GM18951 (cell line): ENCODE measurements around the gene EHBP1.
"Not testable (repeated sequence)": the region's sequence is repeated elsewhere in the genome, so short reads cannot be mapped to it uniquely, and the experiment has no call there.

Source experiments
- POLR2A ChIP-seq: IDR thresholded peaks from 4 replicates; pipeline ENCODE4 v1.6.1; 2011; ENCODE audit warnings: mild to moderate bottlenecking; ENCODE audit not compliant: insufficient read length, insufficient read depth; ENCODE audit errors: extremely low read depth
- in situ Hi-C: fragments of 300-500 bp; cut with MboI; formaldehyde crosslinking; loops from one replicate; pipeline ENCODE4 v1.12.0; 2022; ENCODE audit warnings: low sequenced_read_pairs, mixed read lengths, inconsistent platforms; ENCODE audit not compliant: unreplicated experiment

Gene EHBP1

DNA sequence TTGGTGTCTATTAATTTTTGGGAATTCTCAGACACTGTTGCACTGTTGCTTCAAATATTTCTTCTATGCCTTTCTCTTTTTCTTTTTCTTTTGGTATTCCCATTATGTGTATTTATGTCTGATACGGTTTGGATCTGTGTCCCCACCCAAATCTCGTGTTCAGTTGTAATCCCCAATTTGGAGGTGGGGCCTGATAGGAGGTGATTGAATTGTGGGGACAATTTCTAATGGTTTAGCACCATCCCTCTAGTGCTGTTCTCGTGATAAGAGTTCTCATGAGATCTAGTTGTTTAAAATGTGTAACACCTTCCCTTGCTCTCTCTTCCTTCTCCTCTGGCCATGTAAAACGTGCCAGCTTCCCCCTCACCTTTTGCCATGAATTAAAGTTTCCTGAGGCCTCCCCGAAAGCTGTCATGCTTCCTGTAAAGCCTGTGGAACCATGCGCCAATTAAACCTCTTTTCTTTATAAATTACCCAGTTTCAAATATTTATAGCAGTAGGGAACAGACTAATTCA is 26.8 kb downstream of the EHBP1 start:
- no peak for TF ChIP-seq POLR2A
- in situ Hi-C loops = no loop called here

DNA sequence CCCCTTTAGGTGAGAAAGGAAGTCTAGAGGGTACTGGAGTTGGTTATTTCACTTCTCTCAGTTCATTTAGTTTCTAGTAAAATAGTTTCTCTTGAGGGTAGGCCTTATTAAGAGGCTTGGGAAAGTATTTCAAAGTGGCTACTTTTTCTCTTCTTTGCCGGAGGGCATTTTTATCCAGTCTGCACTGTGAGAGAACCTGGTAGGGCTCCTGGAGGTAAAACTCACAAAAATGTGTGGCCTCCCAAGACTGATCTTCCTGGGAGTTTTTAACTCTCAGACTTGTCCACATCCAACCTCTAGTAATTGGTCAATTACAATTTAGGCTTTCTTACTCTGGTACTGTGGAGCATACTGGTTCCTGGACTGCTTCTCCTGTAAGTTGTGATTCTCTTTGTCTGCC is 28.0 kb downstream of the EHBP1 start:
- in situ Hi-C loops = no loop called here
- no peak for TF ChIP-seq POLR2A

DNA sequence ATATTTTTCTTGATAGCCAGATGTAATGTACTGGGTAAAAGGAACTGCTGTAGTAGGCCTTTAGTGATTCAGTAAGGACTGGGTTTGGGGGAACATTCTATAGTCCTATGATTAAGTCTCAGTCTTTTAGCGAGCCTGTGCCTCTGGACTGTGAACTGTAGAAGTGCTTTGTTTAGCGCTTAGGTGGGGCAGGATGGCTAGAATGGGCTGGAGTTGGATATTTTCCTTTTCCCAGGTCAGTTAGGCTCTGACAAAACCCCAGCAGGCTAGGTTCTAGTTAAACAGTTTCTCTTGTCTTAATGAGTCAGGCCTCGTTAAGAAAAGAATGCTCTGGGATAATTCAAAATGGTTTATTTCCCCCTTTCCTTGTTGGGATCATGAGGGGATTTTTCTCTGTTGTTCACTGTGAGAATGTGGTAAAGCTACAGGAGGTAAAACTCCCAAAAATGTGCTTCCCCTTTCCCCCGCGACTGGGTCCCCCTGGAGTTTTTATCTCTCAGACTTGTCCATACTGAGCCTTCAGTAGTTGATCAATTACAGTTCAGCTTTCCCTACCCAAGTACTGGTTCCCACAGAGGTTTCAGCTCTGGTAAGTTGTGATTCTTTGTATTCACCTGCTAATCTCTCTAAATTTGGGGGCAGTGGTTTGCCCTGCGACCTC is 31.5 kb downstream of the EHBP1 start:
- no peak for TF ChIP-seq POLR2A
- in situ Hi-C loops = no loop called here

DNA sequence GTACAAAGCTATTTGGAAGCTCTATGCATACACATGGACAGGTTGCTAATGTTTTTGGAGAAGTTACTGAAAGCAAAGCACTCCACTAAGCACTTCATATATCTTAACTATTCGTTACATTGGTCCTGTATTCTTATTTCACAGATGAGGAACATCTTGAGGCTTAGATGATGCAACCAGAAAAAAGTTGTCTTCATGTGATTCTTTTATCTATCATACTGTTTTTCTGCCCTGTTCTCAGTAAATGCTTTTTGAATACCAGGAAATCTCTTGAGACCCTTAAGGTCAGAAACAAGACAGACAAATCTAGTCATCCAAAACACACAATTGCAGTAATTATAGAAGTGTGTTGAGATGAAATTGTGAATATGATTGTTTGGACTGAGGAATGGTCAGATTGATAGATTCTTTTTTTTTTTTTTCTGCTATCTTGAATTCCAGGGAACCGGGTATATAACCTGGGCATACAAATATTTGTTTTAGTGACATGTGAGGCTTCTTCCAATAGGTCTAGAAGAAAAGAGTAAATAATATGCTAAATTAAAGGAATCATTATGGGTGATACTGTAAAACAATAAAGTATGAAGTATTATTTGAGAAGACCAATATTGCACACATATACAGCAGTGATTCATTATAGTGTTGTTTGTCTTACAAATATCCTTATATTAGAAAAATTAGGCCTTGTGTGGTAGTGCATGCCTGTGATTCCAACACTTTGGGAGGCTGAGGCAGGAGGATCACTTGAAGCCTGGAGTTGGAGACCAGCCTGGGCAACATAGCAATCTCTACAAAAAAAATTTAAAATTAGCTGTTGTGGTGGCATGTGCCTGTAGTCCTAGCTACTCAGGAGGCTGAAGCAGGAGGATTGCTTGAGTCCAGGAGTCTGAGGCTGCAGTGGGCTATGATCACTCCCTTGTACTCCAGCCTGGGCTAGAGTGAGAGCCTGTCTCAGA is 33.7 kb downstream of the EHBP1 start:
- TF ChIP-seq POLR2A = no peak
- in situ Hi-C loops = no loop called here

DNA sequence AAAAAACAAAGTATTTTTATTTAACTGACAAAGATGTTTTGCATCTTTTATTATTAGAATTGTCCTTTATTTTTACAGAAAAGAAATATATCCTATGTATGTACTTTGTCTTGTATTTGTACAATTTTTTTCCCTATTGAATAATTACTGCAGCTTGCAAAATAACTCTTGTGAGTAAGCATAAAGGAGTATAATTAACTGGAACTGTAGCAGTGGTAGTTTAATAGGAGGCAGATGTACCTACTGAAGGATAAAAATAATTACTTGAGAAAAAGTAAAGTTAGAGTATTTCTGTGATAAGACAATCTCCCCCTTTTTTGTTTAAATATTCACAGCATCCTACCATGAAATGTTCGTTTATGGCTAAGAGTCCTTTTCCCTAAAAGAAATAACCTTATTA is 34.7 kb downstream of the EHBP1 start:
- in situ Hi-C loops = no loop called here
- no peak for TF ChIP-seq POLR2A

DNA sequence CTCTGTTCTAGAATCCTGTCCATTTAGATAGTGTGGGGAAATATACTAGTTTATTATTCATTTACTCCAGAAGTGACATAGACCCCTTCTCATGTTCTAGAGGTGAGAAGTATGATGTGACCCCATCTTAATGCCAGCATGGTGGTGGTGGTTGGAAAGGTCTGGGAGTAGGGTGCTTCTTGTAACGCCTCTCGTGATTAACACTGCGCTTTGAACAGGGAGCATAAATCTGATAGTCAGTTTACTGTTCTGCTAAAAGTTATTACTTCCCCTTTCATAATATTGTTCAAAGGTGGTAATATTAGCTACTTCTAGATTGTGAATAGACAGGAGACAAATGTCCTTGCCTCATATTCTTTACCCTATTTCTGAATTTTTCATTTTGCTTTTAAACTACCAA is 35.6 kb downstream of the EHBP1 start:
- no peak for TF ChIP-seq POLR2A
- in situ Hi-C loops = no loop called here

DNA sequence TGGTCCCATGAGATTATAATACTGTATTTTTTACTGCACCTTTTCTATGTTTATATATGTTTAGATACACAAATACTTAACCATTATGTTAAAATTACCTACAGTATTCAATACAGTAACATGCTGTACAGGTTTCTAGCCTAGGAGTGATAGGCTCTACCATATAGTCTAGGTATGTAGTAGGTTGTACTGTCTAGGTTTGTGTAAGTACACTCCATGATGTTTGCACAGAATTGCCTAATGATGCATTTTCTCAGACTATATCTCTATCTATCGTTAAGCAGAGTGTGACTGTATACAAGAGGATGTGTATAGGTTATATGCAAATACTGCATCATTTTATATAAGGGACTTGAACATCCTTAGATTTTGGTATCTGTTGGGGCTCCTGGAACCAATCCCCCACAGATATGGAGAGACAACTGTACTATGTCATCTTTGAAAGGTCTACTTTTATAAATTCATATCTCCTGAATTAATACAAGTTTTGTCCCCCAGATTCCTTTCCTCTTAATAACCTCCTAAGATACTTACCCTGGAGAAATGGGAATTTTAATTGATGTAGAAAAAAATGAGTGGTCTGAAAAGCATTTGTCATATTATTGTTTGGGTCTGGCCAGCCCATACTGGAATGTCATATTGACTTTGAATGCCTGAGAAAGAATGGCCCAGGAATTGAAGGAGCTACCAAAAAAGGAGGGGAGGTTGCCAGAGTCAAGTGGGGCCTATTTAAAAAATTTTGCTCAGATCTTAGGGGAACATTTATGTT is 36.6 kb downstream of the EHBP1 start:
- no peak for TF ChIP-seq POLR2A
- in situ Hi-C loops = no loop called here

DNA sequence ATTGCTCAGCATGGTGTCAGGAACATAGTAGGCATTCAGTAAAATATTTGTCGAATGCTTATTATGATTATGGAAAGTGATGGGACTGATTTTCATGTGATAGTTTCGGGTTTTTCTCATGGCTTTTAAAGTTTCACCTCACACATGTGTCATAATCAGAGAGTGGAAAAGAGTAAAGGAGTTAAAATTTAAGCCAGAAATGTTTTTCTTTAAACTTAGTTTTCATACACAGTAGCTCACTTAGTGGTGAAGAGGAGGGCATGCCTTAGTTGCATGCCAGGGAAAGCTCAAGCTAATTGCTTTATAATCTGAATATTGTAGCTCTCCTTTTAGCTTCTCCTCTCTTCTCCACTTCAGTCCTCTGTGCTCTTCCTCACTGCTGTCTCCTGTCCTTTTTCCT is 38.0 kb downstream of the EHBP1 start:
- in situ Hi-C loops = no loop called here
- TF ChIP-seq POLR2A = no peak

DNA sequence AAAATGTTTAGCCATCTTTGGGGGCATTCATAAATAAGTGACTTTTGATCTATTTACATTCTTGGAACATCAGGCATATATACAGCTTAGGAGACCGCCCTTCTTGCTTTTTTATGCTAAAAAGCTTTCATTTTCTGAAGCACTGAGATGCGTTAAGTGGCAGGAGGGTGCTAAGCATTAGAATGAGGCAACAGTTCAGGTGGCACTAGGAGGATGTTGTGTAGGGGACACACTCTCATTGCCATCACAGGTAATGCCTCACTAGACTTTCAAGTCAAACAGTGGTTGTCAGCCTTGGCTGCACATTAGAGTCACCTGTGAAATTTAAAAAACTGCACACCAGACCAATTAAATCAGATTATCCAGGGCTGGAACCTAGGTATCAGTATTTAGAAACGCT is 39.1 kb downstream of the EHBP1 start:
- TF ChIP-seq POLR2A = no peak

DNA sequence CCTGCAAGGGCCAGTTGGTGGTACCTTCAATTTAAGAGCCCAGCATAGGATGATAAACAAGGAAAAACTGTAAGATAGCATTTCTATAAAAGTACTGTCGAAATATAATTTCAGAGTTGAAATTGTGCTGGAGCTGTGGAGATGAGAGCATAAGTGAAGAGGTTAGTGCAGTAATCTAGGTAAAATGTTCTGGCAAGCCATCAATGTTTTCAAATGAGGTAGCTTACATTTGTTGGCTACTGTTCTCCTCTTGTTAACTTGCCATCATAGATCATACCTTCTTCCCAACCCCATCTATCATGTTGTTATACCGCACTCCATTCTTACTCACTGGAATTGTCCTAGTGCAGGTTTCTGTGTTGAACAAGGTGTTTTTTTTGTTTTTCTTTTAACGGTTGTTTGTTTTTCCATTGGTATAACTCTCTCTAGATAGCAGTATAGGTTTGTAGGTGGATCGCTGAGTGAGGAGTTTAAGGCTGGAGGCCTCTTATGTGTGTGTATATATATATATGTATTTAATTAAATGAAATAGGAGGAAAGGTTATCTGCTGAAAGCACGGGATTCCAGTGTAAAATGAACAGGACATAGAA is 40.5 kb downstream of the EHBP1 start:
- in situ Hi-C loops = no loop called here
- TF ChIP-seq POLR2A = no peak

More for the DNA sequence above, 39.1 kb downstream of the EHBP1 start:
- in situ Hi-C loops = no loop called here

DNA sequence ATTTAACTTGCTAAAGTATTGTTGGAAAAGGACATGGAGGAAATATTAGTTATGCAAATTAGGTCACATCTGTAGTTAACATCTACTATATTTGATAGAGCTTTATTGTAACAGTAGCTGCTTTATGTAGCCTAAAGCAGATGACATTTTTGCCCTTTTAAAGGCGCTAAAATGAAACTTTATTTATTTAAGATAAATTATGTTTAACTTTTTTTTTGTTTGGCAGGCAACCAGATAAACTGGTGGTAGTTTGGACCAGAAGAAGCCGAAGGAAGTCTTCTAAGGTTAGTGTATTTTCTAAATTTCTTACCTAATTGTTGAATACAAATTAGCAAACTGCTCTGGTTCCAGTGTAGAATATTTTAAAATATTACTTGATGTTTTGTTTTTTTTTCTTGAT is 41.7 kb downstream of the EHBP1 start:
- in situ Hi-C loops = no loop called here
- TF ChIP-seq POLR2A = no peak

DNA sequence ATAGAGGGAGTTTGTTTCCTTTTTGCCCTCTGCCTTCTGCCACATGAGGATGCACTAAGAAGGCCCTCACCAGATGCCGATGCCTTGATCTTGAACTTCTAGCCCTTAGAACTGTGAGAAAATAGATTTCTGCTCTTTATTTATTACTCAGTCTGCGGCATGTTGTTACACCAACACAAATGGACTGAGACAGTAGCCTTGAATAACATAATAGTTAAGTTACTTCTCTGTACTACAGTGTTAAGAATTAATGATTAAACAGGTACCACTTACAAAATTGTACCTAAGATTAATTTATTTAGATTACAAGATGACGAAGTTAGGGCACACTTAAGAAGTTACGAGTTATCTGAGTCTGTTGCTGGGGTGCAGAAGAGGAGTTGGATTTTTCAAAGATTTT is 42.4 kb downstream of the EHBP1 start:
- TF ChIP-seq POLR2A = no peak
- in situ Hi-C loops = no loop called here

DNA sequence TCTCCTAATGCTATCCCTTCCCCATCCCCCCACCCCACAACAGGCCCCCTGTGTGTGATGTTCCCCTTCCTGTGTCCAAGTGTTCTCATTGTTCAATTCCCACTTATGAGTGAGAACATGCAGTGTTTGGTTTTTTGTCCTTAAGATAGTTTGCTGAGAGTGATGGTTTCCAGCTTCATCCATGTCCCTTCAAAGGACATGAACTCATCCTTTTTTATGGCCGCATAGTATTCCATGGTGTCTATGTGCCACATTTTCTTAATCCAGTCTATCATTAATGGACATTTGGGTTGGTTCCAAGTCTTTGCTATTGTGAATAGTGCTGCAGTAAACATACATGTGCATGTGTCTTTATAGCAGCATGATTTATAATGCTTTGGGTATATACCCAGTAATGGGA is 43.6 kb downstream of the EHBP1 start:
- in situ Hi-C loops = not testable (repeated sequence)
